Activated B cell treated with CpG ODN at 0.5 μM for 24 hours (primary cell): Measurements from ENCODE around the gene RBKS. TPM values are rescaled to one million over a fixed set of nuclear protein-coding genes. Genes with fewer than 3 reads are reported as not detected.

Experiments used
- ATAC-seq: fragments of 200-7000 bp; cut with Tn5 transposase; one replicate; pipeline ENCODE4 v1.10.0; 2021; ENCODE audit warnings: low read depth, mild to moderate bottlenecking, moderate library complexity
- CTCF ChIA-PET: fragments of 350-600 bp; sonication (Branson Sonifier 250); formaldehyde crosslinking; loops from one replicate; lab custom pipeline; 2021; ENCODE audit warnings: antibody characterized with exemption; lab: Charles Lee
- POLR2A ChIA-PET: fragments of 350-600 bp; sonication (Branson Sonifier 250); formaldehyde crosslinking; loops from one replicate; lab custom pipeline; 2021; ENCODE audit warnings: antibody characterized with exemption; lab: Charles Lee
- DNase-seq: peaks from one replicate; pipeline ENCODE4 v3.0.0; 2022
- H3K27ac Mint-ChIP-seq: one replicate; pipeline ENCODE4 v1.8.0; 2020; ENCODE audit warnings: mixed read lengths
- H3K27me3 Mint-ChIP-seq: one replicate; pipeline ENCODE4 v1.8.0; 2021; ENCODE audit warnings: mixed read lengths
- H3K36me3 Mint-ChIP-seq: one replicate; pipeline ENCODE4 v1.8.0; 2021; ENCODE audit warnings: low read depth, mixed read lengths
- H3K4me1 Mint-ChIP-seq: one replicate; pipeline ENCODE4 v1.8.0; 2021; ENCODE audit warnings: mixed read lengths
- H3K4me3 Mint-ChIP-seq: one replicate; pipeline ENCODE4 v1.8.0; 2020; ENCODE audit warnings: mild to moderate bottlenecking, mixed read lengths
- H3K9me3 Mint-ChIP-seq: one replicate; pipeline ENCODE4 v1.8.0; 2020; ENCODE audit warnings: mixed read lengths
- intact Hi-C: fragments of 100-400 bp; cut with micrococcal nuclease; formaldehyde crosslinking; loops from one replicate; pipeline ENCODE4 v1.15.1; 2024
- total RNA-seq: library from RNA; stranded (reverse); gene quantifications from 2 replicates; pipeline ENCODE4 v1.2.3, GENCODE V29; 2022
- TF ChIP-seq, protein P1 (sequence below): fragments of 200-600 bp; IDR thresholded peaks from one replicate; pipeline ENCODE4 v1.8.0; 2022; ENCODE audit warnings: antibody characterized with exemption, mild to moderate bottlenecking

RBKS gene
- total RNA-seq, 1 donor from 2014 or later, result 3.1 TPM

DNA sequence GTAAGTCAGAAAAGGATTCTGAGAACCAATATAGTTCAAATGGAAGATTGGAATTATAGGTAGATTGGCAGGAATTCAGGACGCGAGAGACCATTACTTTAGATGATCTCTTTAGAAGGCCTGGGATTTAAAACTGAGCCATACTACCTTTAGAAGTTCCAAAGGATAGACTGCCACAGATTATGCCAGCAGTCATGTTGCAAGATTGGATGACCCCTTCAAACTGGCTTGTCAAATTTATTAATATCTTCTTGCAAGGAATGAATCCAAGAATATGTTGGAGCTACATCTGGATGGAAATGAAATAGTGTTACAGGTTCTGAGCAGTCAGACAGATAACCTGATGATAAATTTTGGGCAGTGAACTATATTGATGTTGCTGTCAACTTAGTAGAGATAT is 22.3 kb upstream of the RBKS start:
- H3K36me3 Mint-ChIP-seq, result peaks cover 24% of the 10 kb centered on the region
- intact Hi-C loops, result no loop called here
- no peaks in the 10 kb centered on the region for H3K9me3 Mint-ChIP-seq
- CTCF ChIA-PET, result no interaction called here
- POLR2A ChIA-PET, result interaction anchor here (1.0 kb wide), 1 partner anchor 24 kb away, joined by 5 read pairs; no protein-coding TSS in a partner anchor
- H3K4me1 Mint-ChIP-seq, result peaks cover 29% of the 10 kb centered on the region
- H3K27me3 Mint-ChIP-seq, result no peaks in the 10 kb centered on the region
- H3K4me3 Mint-ChIP-seq, result no peak overlapping the region
- H3K27ac Mint-ChIP-seq, result no peak overlapping the region
- DNase-seq, result no peak
- no peak for ATAC-seq
- TF ChIP-seq, protein P1, sequence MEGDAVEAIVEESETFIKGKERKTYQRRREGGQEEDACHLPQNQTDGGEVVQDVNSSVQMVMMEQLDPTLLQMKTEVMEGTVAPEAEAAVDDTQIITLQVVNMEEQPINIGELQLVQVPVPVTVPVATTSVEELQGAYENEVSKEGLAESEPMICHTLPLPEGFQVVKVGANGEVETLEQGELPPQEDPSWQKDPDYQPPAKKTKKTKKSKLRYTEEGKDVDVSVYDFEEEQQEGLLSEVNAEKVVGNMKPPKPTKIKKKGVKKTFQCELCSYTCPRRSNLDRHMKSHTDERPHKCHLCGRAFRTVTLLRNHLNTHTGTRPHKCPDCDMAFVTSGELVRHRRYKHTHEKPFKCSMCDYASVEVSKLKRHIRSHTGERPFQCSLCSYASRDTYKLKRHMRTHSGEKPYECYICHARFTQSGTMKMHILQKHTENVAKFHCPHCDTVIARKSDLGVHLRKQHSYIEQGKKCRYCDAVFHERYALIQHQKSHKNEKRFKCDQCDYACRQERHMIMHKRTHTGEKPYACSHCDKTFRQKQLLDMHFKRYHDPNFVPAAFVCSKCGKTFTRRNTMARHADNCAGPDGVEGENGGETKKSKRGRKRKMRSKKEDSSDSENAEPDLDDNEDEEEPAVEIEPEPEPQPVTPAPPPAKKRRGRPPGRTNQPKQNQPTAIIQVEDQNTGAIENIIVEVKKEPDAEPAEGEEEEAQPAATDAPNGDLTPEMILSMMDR, result no peak

DNA sequence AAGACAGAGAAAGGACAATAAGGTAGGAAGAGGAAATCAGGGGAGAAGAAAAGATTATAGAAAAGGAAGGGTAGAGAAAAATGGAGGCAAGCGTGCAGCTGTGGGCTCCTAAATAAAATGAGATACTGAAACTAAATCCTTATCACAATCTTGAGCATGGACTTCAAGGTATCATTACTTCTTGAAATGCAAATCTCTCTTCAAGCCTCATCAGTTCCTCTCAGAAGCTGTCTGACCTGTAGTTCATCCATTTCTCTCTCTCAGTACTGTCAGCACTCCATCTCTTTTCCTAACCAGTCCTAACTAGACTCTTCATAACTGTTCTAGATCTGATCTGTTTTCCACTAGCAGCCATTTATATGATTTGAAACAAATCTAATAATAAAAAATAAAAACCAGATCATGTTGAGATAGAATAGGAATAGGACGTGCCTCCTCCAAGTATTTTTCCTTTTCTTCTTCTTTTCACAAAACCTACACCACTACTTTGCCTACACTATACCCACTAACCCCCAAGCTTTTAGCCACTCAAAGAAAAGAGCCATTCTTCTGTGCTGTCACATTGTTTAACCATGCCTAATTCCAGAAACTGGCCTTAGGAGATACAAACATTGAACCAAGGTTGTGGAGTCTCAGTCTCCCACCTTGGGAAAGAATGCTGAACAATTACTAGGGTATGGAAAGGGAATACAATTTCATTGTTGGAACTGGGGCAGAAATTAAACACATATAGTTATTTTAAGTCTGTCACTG is 21.4 kb upstream of the RBKS start:
- ChIA-PET CTCF (no interaction called here), POLR2A (interaction anchor here (0.6 to 1.1 kb wide), 2 partner anchors 11 to 21 kb away, joined by 5 read pairs; partner anchors contain the start of genes BABAM2 and RBKS)
- Mint-ChIP-seq H3K4me1 (peaks cover 30% of the 10 kb centered on the region), H3K4me3 (no peak overlapping the region), H3K27ac (no peak overlapping the region), H3K9me3 (no peaks in the 10 kb centered on the region), H3K27me3 (no peaks in the 10 kb centered on the region), H3K36me3 (peaks cover 28% of the 10 kb centered on the region)
- intact Hi-C loops, result no loop called here
- peak; percentile 52 for ATAC-seq
- TF ChIP-seq, protein P1, result no peak
- no peak for DNase-seq

DNA sequence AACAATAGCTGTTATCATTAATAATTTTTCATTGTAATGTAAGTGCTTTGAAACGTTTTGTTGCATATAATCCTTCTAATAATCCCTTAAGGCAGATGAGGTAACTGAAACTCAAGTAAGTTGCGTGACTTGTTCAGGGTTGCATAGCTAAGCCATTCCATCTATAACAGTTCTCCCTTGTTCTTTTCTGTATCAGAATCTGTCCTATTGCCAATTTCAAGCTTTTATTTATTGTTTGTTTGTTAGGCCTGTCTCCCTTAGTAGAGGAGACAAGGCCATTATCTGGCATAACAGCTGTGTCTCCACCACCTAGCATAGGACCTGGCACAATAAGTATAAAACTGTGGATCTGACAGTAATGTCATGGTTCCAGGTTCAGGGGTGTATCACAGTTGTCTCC is 19.7 kb upstream of the RBKS start:
- ChIA-PET POLR2A (no interaction called here), CTCF (no interaction called here)
- ATAC-seq, result no peak
- Mint-ChIP-seq H3K27ac (no peak overlapping the region), H3K27me3 (no peaks in the 10 kb centered on the region), H3K4me3 (no peak overlapping the region), H3K36me3 (peaks cover 36% of the 10 kb centered on the region), H3K4me1 (peaks cover 32% of the 10 kb centered on the region), H3K9me3 (no peaks in the 10 kb centered on the region)
- no peak for DNase-seq
- TF ChIP-seq, protein P1, result no peak
- intact Hi-C loops, result no loop called here

DNA sequence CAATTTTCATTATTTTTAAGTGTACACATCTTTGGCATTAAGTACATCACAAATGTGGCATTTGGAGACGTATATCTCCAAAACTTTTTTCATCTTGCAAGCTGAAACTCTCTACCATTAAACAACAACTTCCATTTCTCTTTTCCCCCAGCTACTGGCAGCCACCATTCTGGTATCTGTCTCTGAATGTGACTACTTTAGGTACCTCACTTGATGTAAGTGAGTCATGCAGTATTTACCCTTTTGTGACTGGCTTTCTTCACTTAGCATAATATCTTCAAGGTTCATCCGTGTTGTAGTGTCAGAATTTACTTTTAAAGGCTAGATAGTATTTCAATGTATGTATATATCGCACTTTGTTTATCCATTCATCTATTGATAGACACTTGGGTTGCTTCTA is 17.4 kb upstream of the RBKS start:
- DNase-seq (no peak), ATAC-seq (no peak)
- Mint-ChIP-seq H3K4me1 (peaks cover 24% of the 10 kb centered on the region), H3K4me3 (no peak overlapping the region), H3K27ac (no peak overlapping the region), H3K36me3 (peaks cover 38% of the 10 kb centered on the region), H3K27me3 (no peaks in the 10 kb centered on the region), H3K9me3 (no peaks in the 10 kb centered on the region)
- TF ChIP-seq, protein P1, result no peak
- CTCF ChIA-PET, result no interaction called here
- POLR2A ChIA-PET, result no interaction called here
- intact Hi-C loops, result no loop called here

DNA sequence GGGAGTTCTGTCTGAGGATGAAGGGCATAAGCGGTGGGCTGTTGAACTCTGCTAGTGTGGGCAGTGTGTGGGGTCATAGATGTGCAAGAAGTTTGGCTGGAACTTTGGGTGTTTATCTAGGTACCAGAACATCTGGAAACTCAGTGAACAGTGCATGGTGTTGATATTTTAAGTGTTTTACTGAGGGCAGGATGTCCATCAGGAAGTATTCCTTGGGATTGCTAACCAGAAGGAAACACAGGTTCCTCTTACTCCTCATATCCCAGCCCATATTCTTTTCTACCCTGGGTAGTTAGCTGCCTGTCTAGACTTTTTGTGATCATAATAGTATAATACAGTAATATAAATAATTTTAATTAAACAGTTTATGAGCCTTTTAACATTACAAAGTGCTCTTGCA is 15.9 kb upstream of the RBKS start:
- no peak overlapping the region for H3K4me3 Mint-ChIP-seq
- no peaks in the 10 kb centered on the region for H3K27me3 Mint-ChIP-seq
- intact Hi-C loops, result no loop called here
- peaks cover 25% of the 10 kb centered on the region for H3K4me1 Mint-ChIP-seq
- H3K27ac Mint-ChIP-seq, result no peak overlapping the region
- CTCF ChIA-PET, result no interaction called here
- POLR2A ChIA-PET, result interaction anchor here (0.6 kb wide), 1 partner anchor 1559 kb away, joined by 3 read pairs; no protein-coding TSS in a partner anchor
- H3K36me3 Mint-ChIP-seq, result peaks cover 46% of the 10 kb centered on the region
- DNase-seq (no peak), ATAC-seq (no peak)
- TF ChIP-seq, protein P1, result no peak
- no peaks in the 10 kb centered on the region for H3K9me3 Mint-ChIP-seq
